T-helper 1 cell (primary cell): ENCODE data around the gene ST6GAL1.

Source experiments
- DNase-seq, 5 donors: peaks; one replicate each; pipeline ENCODE4 v3.0.0-alpha.2; 2012 to 2020

Gene ST6GAL1

DNA sequence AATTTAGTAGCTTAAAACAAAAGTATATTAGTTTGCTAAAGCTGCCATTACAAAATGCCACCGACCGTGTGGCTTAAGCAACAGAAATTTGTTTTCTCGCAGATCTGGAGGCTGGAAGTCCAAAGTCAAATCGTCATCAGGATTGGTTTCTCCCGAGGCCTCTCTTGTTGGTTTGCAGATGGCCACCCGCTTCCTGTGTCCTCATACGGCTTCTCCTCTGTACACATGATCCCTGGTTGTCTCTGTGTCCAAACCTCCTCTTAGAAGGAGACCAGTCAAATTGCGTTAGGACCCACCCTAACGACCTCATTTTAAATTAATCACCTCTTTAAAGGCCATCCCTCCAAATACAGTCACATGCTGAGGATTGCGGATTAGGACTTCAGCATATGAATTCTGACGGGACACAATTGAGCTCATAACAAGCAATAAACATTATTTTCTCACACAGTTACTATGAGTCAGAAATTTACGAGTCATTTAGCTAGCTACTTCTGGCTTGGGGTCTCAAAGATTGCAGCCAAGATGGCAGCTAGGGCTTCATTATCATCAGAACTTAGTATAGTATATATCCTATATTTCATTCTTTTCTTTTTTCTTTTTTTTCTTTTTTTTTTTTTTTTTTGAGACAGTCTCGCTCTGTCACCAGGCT lies 150.6 kb downstream of the ST6GAL1 start:
- DNase-seq, result no peak

DNA sequence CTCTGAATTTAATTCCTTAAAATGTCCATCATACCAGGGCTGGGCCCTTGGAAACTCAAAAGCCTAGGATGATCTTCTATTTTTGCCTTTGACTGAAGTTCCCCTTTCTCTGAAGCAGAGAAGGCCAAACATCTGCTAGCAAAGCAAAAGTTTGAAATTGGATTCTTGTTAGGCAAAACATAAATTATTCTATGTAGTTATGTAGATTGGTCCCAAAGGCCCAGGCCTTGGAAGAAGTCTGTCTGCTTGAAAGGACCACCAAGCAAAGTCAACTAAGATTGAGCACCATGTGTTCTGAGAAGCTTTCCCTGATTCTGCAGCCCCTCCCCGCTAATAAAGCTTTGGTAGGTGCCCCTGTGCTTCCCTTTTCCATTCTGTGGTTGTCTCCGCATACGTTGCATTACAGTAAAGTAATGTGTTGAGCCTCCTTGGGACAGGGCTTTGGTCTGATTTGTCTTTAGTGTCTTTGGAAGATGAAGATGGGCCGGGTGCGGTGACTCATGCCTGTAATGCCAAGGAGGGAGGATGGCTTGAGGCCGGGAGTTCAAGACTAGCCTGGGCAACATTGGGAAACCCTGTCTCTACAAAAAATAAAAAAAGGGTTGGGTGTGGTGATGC lies 152.5 kb downstream of the ST6GAL1 start:
- no peak for DNase-seq

DNA sequence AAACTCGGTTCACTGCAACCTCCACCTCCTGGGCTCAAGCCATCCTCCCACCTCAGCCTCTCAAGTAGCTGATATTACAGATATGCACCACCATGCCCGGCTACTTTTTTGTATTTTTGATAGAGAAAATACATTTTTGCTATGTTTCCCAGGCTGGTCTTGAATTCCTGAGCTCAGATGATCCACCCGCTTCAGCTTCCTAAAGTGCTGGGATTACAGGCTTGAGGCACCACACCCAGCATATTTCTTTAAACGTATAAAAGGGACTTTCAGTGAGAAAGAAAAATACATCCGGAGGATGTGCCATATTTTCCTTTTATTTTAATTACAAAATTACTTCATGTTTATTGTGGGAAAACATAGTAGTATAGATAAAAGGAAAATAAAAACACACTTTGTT lies 153.8 kb downstream of the ST6GAL1 start:
- no peak for DNase-seq

DNA sequence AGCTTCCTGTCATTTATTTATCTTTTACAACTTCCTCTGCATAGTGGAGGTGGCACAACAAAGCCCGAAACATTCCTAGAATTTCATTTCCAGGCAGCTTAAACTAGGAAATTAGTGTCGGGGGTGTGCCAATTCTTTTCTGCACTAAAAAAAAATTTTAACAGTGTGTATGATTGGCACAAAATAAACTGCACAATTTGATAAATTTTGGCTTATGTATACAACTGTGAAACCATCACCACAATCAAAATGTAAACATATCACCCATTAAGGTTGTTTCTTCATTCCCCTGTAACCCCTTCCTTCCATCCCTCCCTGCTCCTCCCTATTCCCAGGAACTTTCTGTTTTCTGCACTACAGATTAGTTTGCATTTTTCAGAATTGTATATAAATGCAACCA lies 154.3 kb downstream of the ST6GAL1 start:
- DNase-seq, result no peak

DNA sequence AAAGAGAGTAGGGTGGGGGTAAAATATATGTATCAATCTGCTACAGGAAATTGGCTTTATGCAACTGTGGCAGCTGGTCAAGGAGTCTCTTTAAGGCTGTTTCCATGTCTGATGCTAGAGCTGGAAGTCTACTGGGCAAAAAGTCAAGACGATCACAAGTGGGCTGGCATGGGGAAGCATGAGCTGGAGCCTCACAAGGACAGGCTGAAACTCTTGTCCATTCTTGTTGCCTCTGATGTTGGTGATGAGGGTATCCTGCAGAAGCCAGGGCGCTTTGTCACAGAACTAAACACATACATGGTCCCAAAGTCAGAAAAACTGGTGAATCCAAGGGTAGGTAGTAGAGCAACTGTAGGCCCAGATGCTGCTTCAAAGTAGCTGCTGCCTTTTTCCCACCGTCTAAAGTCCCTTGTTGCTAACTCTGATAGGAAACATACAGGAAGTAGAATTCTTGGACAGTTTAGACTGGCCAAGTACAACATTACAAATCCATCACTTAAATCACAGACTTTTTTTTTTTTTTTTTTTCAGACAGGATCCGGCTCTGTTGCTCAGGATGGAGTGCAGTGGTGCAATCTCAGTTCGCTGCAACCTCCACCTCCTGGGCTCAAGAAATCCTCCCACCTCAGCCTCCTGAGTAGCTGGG lies 154.8 kb downstream of the ST6GAL1 start:
- no peak for DNase-seq

DNA sequence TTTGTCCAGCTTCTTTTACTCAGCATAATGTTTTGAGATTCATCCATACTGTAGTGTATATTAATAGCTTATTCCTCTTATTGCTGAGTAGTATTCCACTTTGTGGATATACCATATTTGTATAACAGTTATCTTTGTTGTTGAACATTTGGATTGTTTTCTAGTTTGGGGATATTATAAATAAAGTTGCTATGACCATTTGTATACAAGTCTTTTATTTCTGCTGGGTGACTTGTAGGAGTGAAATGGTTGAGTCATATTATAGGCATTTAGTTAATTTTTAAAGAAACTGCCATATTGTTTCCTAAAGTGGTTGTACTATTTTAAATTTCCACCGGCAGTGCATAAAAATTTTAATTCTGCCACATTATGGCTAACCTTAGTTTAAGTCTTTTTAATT lies 155.6 kb downstream of the ST6GAL1 start:
- DNase-seq, result no peak

DNA sequence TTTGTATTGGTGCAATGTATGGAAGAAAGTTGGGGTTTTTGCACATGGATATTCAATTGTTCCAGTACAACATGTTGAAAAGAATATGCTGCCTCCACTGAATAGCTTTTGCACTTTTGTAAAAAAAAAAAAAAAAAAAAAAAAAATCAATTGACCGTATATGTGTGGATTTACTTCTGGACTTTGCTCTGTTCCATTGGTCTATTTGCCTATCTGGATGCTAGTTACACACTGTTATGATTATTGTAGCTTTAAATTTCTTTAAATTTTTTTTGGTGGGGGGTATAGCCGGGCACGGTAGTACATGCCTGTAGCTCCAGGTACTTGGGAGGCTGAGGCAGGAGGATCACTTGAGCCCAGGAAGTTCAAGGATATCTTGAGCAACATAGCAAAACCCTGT lies 156.5 kb downstream of the ST6GAL1 start:
- no peak for DNase-seq

DNA sequence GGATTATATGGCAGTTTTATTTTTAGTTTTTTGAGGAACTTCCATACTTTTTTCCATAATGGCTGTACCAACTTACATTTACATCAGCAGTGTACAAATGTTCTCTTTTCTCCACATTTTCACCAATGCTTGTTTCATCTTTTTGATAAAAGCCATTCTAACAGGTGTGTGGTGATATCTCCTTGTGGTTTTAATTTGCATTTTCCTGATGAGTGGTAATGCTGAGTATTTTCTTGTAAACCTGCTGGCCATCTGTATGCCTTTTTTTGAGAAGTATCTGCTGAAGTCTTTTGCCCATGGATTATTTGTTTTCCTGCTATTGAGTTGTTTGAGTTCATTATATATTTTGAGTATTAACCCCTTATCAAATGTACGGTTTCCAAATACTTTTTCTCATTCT lies 158.4 kb downstream of the ST6GAL1 start:
- DNase-seq, result no peak

DNA sequence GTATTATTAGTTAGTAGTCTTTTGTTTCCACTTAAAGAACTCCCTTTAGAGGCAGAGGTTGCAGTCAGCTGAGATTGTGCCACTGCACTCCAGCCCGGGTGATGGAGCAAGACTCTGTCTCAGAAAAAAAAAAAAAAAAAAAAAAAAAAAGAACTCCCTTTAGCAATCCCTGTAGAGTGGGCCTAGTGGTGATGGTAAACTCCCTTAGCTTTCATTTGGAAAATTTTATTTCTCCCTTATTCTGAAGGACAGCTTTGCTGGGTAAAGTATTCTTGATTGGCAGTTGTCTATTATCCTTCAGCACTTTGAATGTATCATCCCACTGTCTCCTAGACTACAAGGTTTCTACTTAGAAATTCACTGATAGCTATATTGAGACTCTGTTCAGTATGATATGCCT lies 163.0 kb downstream of the ST6GAL1 start:
- no peak for DNase-seq

DNA sequence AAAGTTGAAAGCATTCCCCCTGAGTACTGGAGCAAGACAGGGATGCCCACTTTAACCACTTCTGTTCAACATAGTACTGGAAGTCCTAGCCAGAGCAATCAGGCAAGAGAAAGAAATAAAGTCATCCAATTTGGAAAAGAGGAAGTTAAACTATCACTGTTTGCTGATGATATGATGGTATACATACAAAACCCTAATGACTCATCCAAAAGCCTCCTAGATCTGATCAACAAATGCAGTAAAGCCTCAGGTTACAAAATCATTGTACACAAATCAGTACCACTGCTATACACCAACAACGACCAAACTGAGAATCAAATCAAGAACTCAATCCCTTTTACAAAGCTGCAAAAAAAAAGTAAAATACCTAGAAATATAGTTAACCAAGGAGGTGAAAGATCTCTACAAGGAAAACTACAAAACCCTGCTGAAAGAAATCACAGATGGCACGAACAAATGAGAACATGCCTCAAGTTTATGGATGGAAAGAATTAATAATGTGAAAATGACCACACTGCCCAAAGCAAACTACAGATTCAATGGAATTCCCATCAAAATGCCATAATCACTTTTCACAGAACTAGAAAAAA lies 168.7 kb downstream of the ST6GAL1 start:
- DNase-seq, result peak in 1 of 5 donors; percentile 23

DNA sequence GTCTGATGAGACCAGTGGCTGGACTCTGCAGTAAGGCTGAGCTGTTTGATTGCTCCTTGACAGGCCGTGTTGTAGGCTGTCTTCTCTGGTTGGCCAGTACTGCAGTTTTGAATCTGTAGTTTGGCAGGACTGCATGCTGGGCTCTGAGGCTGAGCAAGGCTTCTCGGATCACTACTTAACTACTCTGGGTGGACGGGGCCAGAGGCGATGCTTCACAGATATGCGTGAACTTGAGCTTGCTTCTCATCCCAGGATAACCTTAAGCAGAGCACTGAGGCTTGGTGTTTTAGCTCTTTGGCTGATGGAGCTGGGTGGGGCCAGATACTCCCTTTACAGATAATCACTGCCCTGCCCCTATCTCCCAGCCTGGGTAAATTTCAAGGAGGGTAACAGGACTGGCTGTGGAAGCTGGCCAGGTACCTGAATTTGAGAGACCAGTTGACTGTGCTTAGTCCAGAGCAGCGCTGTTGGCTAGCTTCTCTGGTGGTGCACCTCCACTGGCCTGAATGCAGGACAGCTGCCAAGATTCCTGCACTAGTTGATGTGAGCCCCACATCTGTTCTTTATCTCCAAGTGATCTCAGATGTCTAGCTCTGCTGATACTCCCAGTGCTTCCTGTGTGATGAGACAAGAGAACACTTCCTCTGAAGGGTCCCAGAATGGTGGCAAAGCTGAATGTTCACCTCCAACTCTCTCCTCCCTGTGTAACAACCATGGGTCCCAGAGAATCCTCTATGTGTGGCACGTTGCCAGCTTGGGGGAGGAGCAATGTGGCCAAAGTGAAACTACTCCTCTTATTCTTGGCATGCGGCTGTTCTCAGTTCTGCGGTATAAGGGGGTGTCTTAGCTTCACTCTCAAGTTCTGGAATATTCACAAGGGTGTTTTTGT lies 171.1 kb downstream of the ST6GAL1 start:
- DNase-seq, result peak in 4 of 5 donors; percentile 16 to 56 (median 37)

DNA sequence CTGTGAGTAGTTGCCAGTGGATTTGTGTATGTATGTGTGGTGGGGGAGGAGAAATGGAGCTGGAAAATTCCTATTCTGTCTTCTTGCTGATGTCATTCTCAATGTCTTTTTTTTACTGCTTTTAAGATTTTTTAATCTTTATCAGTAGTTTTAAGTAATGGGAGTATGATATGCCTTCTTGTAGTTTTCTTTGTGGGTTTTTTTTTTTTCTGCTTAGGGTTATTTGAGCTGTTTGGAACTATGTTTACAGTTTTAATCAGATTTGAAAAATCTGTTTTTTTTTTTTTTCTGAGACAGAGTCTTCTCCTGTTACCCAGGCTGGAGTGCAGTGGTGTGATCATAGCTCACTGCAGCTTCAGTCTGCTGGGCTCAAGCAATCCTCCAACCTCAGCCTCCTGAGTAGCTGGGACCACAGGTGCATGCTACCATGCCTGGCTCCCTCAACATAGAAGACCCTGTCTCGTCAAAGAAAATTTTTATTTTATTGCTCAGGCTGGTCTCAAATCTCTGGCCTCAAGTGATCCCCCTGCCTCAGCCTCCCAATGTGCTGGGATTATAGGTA lies 171.8 kb downstream of the ST6GAL1 start:
- no peak for DNase-seq

DNA sequence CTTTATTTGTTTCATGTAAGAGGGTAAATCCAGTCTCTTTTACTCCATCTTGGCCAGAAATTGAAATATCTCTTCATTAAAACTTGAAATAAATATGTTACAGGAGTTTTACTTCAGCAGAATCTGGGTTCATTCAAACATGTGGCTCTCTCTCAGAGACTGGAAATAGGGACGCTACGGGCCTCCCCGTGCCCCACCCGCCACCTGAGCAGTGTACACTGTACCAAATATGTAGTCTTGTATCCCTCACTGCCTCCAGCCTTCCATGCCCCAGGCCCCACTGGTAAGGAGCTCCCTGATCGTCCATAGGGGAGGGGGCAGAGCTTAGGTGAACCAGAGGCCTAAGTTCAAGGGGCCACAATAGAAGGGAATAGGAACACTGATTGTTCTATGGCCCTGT lies 172.9 kb downstream of the ST6GAL1 start:
- DNase-seq, result no peak

DNA sequence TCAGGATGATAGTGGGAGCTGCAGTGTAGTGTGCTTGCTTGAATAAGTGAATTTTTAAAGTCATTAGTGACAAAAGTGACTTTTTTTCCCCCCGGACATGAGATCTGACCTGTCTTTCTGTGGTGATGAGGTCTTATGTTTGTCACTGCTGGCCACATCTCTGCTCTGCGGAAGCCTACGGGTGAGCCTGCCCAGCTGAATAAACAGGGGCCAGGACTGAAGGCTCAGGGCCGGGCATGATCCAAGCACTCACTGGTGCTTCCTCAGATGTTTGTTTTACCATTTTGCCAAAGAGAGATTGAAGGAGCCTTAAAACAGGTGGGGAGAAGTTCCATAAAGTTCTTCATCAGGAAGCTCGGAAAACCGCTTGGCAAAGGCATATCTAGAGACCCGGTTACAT lies 174.0 kb downstream of the ST6GAL1 start:
- no peak for DNase-seq

DNA sequence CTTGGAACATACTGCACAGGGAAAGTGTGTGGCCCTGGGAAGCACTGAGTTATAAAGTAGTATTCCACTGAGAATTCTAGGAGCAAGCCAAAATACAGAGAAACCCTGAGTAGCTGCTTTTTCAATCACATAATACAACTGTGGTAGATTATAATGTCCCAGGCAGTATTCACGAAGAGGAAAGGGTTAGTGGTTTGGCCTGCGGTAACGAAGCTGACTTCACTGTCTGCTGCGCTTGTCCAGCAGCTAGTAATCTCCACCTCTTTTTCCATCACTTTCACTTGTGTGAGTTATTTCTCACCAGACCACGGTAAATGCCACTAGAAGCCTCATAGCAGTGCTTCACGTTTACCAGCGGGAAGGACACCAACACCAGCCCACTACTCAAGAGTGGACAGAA lies 174.6 kb downstream of the ST6GAL1 start:
- DNase-seq, result peak in 1 of 5 donors; percentile 15

DNA sequence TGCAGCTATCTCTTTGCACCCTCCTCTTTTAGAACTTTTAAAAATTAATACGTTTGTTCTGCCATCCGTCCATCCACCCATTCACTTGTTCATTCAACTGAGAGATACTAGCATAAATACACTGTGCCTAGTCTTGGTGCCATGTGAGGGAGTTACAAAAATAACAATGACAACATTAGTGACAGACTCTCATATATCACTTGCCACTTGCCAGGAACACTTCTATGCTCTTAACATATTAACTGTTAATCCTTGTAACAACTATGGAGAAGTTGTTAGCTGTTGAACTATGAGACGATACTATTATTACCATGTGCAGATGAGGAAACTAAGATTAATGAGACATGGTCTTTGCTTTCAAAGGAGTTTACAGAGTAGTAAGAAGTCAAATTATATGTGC lies 175.4 kb downstream of the ST6GAL1 start:
- DNase-seq, result no peak

DNA sequence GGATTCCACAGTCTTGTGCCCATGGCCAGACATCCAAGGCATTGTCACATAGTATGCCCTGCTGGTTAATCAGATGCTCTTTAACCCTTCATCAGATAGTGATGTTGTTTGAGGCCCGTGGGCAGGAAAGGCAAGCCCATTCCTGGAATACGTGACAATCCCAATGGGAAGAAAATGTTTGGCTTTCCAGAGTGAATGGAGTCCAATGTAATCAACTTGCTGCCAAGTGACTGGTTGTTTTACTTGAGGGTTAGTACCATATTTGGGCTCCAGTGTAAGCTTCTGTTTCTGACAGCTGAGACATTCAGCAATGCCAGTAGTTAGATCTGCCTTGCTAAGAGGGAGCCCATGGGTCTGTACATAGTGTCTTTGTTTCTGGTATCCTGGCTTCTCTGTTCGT lies 177.7 kb downstream of the ST6GAL1 start:
- DNase-seq, result no peak

DNA sequence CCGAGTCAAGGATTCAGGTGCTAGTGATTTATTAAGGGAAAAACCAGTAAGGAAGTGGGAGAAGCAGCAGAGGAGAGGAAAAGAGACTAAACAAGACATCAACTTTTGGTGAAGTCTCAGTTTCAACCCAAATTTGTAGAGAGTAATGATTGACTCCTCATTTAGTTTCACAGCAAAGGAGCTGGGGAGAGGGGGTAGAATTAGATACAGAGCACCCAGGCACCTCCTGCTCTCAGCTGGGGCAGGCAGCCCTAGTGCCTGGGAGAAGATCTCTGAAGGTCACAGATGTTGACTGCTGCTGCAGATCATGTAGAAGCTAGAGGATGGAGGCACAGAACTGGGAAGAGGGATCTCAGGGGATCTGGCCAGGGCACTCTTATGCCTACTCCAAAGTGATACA lies 179.8 kb downstream of the ST6GAL1 start:
- no peak for DNase-seq

DNA sequence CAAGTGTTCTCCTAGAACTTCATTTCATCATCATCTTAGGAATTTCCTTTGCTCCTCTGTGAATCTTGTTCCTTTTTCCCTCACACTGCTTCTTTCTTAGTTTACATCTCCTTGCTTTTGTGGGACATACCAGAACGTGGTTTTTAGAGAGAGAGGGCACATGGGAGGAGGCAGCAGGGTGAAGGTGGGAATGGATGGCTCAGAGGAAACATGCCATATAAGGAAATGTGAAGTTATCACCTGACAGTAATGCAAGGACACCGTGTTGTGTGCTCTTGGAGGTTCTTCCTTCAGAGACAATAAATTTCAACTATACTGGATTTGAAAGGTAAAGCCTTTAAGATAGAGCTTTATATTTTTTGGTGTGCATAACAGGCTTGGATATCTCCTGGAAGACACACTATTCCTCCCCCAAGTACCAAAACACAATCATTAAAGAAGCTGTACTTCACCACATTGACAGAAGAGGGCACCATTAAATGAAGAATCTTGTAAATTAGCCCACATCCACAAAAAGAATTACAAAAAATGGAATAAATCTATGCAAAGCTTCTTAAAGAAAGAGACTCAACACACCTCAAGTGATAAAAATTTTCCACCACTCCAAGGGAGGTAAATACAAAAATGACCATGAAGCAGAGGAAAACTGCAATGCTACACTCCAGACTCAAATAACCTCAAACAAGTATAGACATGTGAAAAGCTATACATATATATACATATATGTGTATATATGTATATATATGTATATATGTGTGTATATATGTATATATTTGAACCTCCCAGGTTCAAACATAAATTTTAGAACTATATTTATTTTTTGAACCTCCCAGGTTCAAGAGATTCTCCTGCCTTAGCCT lies 182.8 kb downstream of the ST6GAL1 start:
- DNase-seq, result peak in 1 of 5 donors; percentile 45

DNA sequence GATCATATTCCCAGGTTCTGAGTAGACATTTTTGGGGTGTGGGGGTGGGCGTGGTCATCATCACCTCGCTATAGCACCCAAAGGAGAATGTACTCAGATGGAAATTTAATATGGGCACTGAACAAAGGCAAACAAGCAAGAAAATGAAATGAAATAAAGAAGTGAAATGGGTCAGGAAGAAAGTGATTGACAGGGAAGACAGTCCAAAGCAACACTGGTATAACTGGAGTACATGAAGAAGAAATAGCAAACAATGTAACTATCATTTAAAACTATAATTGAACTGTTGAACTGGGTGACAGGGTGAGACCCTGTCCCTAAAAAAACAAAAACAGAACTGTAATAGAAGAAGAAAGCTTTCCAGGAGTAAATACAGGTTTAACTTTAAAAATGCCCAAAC lies 184.2 kb downstream of the ST6GAL1 start:
- DNase-seq, result no peak

DNA sequence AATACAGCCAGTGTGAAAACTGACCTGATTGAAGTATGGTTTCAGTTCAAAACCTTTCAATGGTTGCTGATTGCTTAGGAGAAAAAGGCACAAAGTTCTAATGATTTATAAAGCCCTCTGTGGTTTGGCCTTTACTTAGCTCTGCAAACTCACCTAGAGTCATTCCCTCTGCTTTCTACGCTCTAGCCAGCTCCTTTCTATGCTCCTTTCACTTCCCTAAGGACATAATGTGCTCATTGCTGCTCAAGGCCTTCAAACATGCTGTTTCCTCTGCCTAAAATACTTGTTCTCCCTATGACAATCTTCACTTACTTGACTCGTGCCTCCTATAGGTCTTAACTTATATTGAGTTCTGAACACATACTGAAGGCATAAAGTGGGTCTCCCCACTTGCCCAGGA lies 190.0 kb downstream of the ST6GAL1 start:
- DNase-seq, result no peak

DNA sequence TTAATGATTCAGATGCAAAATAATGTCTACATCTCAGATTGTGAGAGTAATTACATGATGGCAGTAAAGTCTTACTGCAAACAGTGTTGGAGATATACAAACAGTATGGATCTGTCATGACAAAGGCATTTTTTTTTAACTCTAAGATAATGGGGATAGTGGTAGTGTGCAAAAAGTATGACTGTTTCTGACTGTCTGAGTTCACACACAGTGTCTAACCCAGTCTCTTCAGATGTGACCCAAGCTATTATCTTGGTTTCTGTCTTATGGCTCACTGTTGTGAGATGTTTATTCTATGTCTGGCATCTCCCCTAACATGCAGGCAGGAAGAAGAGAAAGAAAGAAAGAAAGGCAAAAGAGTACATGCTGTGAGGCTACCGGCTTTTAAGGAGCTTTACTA lies 191.9 kb downstream of the ST6GAL1 start:
- DNase-seq, result no peak
